GM12801 (cell line): Measurements from ENCODE around the gene KIAA0930.

Experiments used
- CTCF ChIP-seq: IDR thresholded peaks from one replicate; pipeline ENCODE4 v1.5.1; 2011; ENCODE audit warnings: control low read depth; ENCODE audit not compliant: insufficient read length; ENCODE audit errors: extremely low read depth

Gene KIAA0930

GRCh38 chr22:45278125-45278524 is 37.4 kb upstream of the KIAA0930 start:
- no peak for TF ChIP-seq CTCF

GRCh38 chr22:45276507-45277105 is 35.9 kb upstream of the KIAA0930 start:
- TF ChIP-seq CTCF: no peak

GRCh38 chr22:45273452-45274075 is 32.9 kb upstream of the KIAA0930 start:
- TF ChIP-seq CTCF: no peak

GRCh38 chr22:45272498-45272897 is 31.8 kb upstream of the KIAA0930 start:
- TF ChIP-seq CTCF: no peak

GRCh38 chr22:45271667-45272201 is 31.0 kb upstream of the KIAA0930 start:
- TF ChIP-seq CTCF: no peak

GRCh38 chr22:45270095-45271020 is 29.7 kb upstream of the KIAA0930 start:
- TF ChIP-seq CTCF: no peak
